Endometrium (tissue), 2 donors: Measurements from ENCODE around the gene TAF11L7.
"Not testable (repeated sequence)": the region's sequence is repeated elsewhere in the genome, so short reads cannot be mapped to it uniquely, and the experiment has no call there.

Experiments
- FAIRE-seq: peaks from 2 replicates; lab custom pipeline; 2012; peaks lifted over from hg19 to GRCh38; lab: Jason Lieb, UNC
- donor health status: control.
- donor health status: control.

The TAF11L7 gene

GRCh38 chr5:17585658-17586057 is at the start of gene TAF11L7:
TAF11L7 (minus strand) TSS chr5:17585758.
- FAIRE-seq = not testable (repeated sequence)

GRCh38 chr5:17634160-17634559 is 48.6 kb upstream of the TAF11L7 start, which contains the start of gene TAF11L14:
TAF11L14 (plus strand) TSS chr5:17634460.
- FAIRE-seq = no peak

- not testable (repeated sequence) for FAIRE-seq
Measured at GRCh38 chr5:17631788-17632187, 46.2 kb upstream of the TAF11L7 start, which contains the start of gene TAF11L13. TAF11L13 (plus strand) TSS chr5:17632088.

GRCh38 chr5:17625686-17626085 is 40.1 kb upstream of the TAF11L7 start:
- FAIRE-seq = no peak

DNA sequence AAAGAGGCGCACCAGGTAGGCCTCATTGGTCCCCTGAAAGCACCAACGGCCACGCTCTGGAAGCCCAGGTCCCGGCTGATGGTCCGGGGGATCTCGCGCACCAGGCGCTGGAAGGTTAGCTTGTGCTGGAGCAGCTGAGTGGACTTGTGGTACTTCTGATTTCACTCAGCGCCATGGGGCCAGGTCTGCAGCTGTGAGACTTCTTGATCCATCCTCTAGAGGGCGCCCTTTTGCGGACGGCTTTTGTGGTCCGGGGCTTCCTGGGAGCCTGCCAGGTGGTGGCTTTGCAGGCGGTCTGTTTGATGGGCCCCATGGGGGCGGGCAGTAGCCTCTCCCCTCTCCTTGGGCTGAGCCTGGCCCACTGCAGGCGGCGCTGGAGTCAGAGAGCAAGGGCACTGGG is 35.1 kb upstream of the TAF11L7 start:
- FAIRE-seq = no peak

- no peak for FAIRE-seq
Measured at GRCh38 chr5:17619354-17619753, 33.8 kb upstream of the TAF11L7 start.

DNA sequence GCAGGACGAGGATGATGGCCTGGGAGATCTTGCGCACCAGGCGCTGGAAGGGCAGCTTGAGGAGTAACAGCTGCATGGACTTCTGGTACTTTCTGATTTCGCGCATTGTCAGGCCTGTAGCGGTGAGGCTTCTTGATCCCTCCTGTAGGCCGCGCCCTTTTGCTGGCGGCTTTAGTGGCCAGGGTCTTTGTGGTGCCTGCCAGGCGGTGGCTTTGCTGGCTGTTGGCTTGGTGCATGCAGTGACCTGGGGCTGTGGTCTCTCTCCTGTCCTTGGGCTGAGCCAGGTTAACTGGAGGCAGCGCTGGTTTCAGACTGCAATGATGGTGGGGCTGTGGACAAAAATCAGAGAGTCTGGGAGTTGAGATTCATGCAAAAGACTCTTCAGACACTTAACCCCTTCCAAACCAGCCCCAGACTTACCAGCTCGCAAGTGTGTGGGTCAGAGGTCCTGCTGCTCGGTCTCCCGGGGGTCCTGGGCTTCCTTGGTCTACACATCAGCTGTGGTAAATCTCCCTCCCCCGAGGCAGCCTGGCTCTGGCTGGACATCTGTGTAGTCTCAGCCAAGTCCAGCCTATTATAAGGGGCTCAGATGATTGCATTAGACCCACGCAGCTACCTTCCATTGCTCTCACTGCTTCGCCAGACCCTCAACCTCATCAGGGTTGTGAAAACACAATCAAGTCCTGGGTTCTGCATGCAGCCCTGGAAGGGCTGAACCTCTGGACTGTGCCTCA is 29.5 kb upstream of the TAF11L7 start:
- FAIRE-seq = no peak

GRCh38 chr5:17610092-17610491 is 24.5 kb upstream of the TAF11L7 start, which contains the start of gene TAF11L12:
TAF11L12 (plus strand) TSS chr5:17610392.
- not testable (repeated sequence) for FAIRE-seq

DNA sequence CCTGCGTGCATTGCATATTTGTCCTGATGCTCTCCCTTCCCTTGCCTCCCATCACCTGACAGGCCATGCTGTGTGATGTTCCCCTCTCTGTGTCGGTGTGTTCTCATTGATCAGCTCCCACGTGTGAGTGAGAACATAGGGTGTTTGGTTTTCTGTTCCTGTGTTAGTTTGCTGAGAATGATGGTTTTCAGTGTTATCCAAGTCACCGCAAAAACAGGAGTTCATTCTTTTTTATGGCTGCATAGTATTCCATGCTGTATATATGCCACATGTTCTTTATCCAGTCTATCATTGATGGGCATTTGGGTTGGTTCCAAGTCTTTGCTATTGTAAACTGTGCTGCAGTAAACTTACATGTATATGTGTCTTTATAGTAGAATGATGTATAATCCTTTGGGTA is 21.9 kb upstream of the TAF11L7 start:
- FAIRE-seq = not testable (repeated sequence)

DNA sequence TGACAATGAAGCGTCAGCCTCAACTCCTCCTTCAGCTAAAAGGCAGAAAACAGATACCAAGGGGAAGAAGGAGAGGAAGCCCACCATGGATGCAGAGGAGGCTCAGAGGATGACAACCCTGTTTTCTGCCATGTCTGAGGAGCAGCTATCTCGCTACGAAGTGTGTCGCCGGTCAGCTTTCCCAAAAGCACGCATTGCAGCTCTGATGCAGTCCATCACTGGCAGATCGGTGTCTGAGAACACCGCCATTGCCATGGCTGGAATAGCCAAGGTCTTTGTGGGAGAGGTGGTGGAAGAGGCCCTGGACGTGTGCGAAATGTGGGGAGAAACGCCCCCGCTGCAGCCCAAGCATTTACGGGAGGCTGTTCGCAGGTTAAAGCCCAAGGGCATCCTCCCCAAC is 19.4 kb upstream of the TAF11L7 start:
- no peak for FAIRE-seq

GRCh38 chr5:17603880-17604279 is 18.3 kb upstream of the TAF11L7 start, which contains the start of gene TAF11L11:
TAF11L11 (plus strand) TSS chr5:17604183.
- not testable (repeated sequence) for FAIRE-seq

DNA sequence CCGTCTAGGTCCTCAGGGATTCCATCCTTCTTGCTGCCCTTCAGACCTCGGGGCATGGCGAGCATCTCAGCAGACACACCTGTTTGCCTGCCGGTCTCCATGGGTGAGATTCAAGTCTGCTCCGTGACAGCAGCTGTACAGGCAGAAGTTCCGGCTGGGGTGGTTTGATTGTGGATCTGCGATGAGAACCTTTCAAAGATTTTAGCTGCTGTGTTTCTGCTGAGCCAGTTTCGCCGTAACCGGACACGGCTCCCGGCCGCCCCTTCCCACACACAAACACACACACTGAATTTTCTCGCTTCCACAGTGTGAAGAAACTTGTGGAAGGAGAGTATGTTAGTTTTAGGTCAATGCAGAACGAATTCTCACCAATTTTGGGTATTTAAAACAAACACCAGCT is 12.2 kb upstream of the TAF11L7 start, which contains the start of gene TAF11L10:
TAF11L10 (minus strand) TSS at position 101 of the 400 bp plus-strand sequence.
- not testable (repeated sequence) for FAIRE-seq

DNA sequence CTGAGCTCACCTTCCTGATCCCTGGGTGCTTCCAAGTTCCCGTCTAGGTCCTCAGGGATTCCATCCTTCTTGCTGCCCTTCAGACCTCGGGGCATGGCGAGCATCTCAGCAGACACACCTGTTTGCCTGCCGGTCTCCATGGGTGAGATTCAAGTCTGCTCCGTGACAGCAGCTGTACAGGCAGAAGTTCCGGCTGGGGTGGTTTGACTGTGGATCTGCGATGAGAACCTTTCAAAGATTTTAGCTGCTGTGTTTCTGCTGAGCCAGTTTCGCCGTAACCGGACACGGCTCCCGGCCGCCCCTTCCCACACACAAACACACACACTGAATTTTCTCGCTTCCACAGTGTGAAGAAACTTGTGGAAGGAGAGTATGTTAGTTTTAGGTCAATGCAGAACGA is 8.7 kb upstream of the TAF11L7 start, which contains the start of gene TAF11L9:
TAF11L9 (minus strand) TSS at position 140 of the 400 bp plus-strand sequence.
- FAIRE-seq = not testable (repeated sequence)

GRCh38 chr5:17590860-17591259 is 5.3 kb upstream of the TAF11L7 start, which contains the start of gene TAF11L8:
TAF11L8 (minus strand) TSS chr5:17590960.
- FAIRE-seq = not testable (repeated sequence)
